Thoracic aorta (tissue), 2 donors: ENCODE data around the gene ANKRD23. TPM values are rescaled to one million over a fixed set of nuclear protein-coding genes. Genes with fewer than 3 reads are reported as not detected.

Source experiments
- ATAC-seq: fragments of 150-250 bp; one replicate; pipeline ENCODE4 v1.8.0; 2017; ENCODE audit warnings: low read depth; ENCODE audit not compliant: insufficient number of reproducible peaks, low FRiP score
- DNase-seq: peaks from one replicate; pipeline ENCODE4 v3.0.0-alpha.2; 2020; ENCODE audit warnings: low spot score
- H3K27ac ChIP-seq, 2 donors: fragments of 200-600 bp; sonication (generic); 1 replicate in 1 of 2; 2 replicates in 1 of 2; pipeline ENCODE4 v1.5.1; 2016; ENCODE audit warnings: mild to moderate bottlenecking in 2 of 2, moderate library complexity in 2 of 2
- H3K27me3 ChIP-seq: fragments of 200-600 bp; sonication (generic); replicated peaks from 2 replicates; pipeline ENCODE4 v1.6.0; 2016; ENCODE audit warnings: mild to moderate bottlenecking; ENCODE audit not compliant: insufficient read depth
- H3K36me3 ChIP-seq: fragments of 200-600 bp; sonication (generic); one replicate; pipeline ENCODE4 v1.5.1; 2016
- H3K4me1 ChIP-seq, 2 donors: fragments of 200-600 bp; sonication (generic); 1 replicate in 1 of 2; 2 replicates in 1 of 2; pipeline versions ENCODE4 v1.5.1 to v1.6.0; 2016; ENCODE audit warnings: low read depth in 2 of 2, mild to moderate bottlenecking in 1 of 2; ENCODE audit not compliant: control insufficient read depth in 1 of 2
- H3K4me3 ChIP-seq: fragments of 200-600 bp; sonication (generic); 2 replicates; pipeline ENCODE4 v1.5.1; 2016; ENCODE audit warnings: mild to moderate bottlenecking
- H3K9me3 ChIP-seq: fragments of 200-600 bp; sonication (generic); 2 replicates; pipeline ENCODE4 v1.5.1; 2016
- CTCF ChIP-seq: fragments of 200-600 bp; sonication (generic); IDR thresholded peaks from one replicate; pipeline ENCODE4 v1.5.1; 2019; ENCODE audit warnings: antibody characterized with exemption
- total RNA-seq, 2 donors: library from RNA; depleted of rRNA; stranded (reverse); fragments of >200 nt; gene quantifications; one replicate each; pipeline versions ENCODE4 v1.1.0 to v1.2.3, GENCODE V29; 2016

The ANKRD23 gene
- total RNA-seq, 2 donors from 2014 or later = 6.0 to 8.4 TPM

- H3K4me1 ChIP-seq = peaks cover 16 to 34% of the 10 kb centered on the region in 2 donors
- TF ChIP-seq CTCF = no peak
- peaks cover 52% of the 10 kb centered on the region for H3K36me3 ChIP-seq
- no peaks in the 10 kb centered on the region for H3K9me3 ChIP-seq
- ATAC-seq = no peak
- DNase-seq = no peak
- H3K27ac ChIP-seq = no peak overlapping the region
- H3K27me3 ChIP-seq = no peaks in the 10 kb centered on the region
- H3K4me3 ChIP-seq = no peak overlapping the region
Measured at GRCh38 chr2:96861074-96861473, 17.3 kb upstream of the ANKRD23 start.

- Histone ChIP-seq H3K4me1 (peaks cover 16 to 30% of the 10 kb centered on the region in 2 donors), H3K27ac (peak overlapping the region; percentile 75 to 86)
Measured at GRCh38 chr2:96860065-96861029, 16.5 kb upstream of the ANKRD23 start.

GRCh38 chr2:96859681-96860064, 15.9 kb upstream of the ANKRD23 start:
- no peak for DNase-seq
- no peaks in the 10 kb centered on the region for H3K27me3 ChIP-seq
- H3K9me3 ChIP-seq = no peaks in the 10 kb centered on the region
- peaks cover 16 to 30% of the 10 kb centered on the region in 2 donors for H3K4me1 ChIP-seq
- peak overlapping the region; percentile 75 to 86 for H3K27ac ChIP-seq
- peaks cover 39% of the 10 kb centered on the region for H3K36me3 ChIP-seq
- no peak for ATAC-seq
- TF ChIP-seq CTCF = no peak
- H3K4me3 ChIP-seq = no peak overlapping the region

More at GRCh38 chr2:96860065-96861029, 16.5 kb upstream of the ANKRD23 start:
- Histone ChIP-seq H3K9me3 (no peaks in the 10 kb centered on the region), H3K27me3 (no peaks in the 10 kb centered on the region), H3K4me3 (no peak overlapping the region), H3K36me3 (peaks cover 45% of the 10 kb centered on the region)
- ATAC-seq (no peak), DNase-seq (no peak)
- no peak for TF ChIP-seq CTCF

- no peaks in the 10 kb centered on the region for H3K9me3 ChIP-seq
- H3K4me3 ChIP-seq = peak overlapping the region; percentile 93
- H3K27ac ChIP-seq = peak overlapping the region; percentile 75 to 86
- H3K36me3 ChIP-seq = peaks cover 36% of the 10 kb centered on the region
- no peaks in the 10 kb centered on the region for H3K27me3 ChIP-seq
- no peak for ATAC-seq
- peak; percentile 1 for TF ChIP-seq CTCF
- DNase-seq = no peak
- H3K4me1 ChIP-seq = peaks cover 16 to 30% of the 10 kb centered on the region in 2 donors
Measured at GRCh38 chr2:96859099-96859649, 15.4 kb upstream of the ANKRD23 start.

- peak; percentile 69 for TF ChIP-seq CTCF
- DNase-seq = peak; percentile 91
- Histone ChIP-seq H3K9me3 (no peaks in the 10 kb centered on the region), H3K4me1 (peaks cover 16 to 30% of the 10 kb centered on the region in 2 donors), H3K36me3 (peaks cover 33% of the 10 kb centered on the region), H3K4me3 (peak within 1 kb of the TSS; percentile 93), H3K27ac (peak within 1 kb of the TSS; percentile 75 to 86), H3K27me3 (no peaks in the 10 kb centered on the region)
- peak; percentile 96 for ATAC-seq
Measured at GRCh38 chr2:96857667-96858372, 14.0 kb upstream of the ANKRD23 start, which contains the start of gene ANKRD39. ANKRD39 (minus strand) TSS chr2:96858016; CDS start chr2:96857987, 29 bp downstream.
